LNCaP clone FGC (cell line): ENCODE data around the gene S1PR3.

Experiments used
- DNase-seq: peaks from one replicate; pipeline ENCODE4 v3.0.0-alpha.2; 2011; ENCODE audit warnings: low read depth
- H3K4me3 ChIP-seq: 2 replicates; pipeline ENCODE4 v1.5.1; 2011; ENCODE audit warnings: mild to moderate bottlenecking, low read depth, low read length, control low read depth
- TF ChIP-seq, protein P1 (sequence below): IDR thresholded peaks from 2 replicates; pipeline ENCODE4 v1.5.1; 2012; ENCODE audit warnings: mild to moderate bottlenecking; ENCODE audit not compliant: control insufficient read depth, insufficient read depth; ENCODE audit errors: extremely low read depth

The S1PR3 gene

DNA sequence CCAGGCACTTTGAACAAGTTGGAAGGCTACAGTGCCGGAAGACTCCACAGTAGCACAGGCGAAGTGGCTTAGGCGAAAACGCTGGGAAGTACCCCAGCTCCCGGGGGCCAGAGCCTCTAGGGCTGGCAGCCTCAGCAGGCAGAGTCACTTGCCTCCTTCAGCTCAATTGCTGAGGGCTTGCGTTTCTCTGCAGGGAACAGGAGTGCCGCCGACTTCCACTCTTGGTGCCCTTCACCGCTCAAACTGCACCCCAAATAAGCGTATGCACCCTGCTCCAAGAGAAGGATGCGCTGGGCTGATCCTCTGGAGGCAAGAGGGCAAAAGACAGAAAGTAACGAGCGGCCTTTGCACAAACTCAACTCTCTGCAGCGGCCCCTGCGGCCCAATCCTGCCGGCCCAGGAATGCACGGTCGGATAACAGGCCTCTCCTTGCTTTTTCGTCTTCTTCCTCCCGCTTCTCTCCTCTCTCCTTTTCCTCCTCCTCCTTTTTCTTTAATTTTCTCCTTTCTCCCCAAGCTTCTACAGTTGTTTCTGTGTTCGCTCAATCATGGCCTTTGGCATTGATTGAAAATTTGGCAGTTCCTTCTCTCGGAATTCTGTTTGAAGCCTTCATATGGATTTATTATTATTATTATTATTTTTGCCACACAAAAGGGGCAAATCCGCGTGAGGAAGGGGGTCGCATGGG lies 1.1 kb upstream of the S1PR3 start:
- TF ChIP-seq, protein P1, sequence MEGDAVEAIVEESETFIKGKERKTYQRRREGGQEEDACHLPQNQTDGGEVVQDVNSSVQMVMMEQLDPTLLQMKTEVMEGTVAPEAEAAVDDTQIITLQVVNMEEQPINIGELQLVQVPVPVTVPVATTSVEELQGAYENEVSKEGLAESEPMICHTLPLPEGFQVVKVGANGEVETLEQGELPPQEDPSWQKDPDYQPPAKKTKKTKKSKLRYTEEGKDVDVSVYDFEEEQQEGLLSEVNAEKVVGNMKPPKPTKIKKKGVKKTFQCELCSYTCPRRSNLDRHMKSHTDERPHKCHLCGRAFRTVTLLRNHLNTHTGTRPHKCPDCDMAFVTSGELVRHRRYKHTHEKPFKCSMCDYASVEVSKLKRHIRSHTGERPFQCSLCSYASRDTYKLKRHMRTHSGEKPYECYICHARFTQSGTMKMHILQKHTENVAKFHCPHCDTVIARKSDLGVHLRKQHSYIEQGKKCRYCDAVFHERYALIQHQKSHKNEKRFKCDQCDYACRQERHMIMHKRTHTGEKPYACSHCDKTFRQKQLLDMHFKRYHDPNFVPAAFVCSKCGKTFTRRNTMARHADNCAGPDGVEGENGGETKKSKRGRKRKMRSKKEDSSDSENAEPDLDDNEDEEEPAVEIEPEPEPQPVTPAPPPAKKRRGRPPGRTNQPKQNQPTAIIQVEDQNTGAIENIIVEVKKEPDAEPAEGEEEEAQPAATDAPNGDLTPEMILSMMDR = no peak
- H3K4me3 ChIP-seq = no peak overlapping the region
- DNase-seq = no peak

DNA sequence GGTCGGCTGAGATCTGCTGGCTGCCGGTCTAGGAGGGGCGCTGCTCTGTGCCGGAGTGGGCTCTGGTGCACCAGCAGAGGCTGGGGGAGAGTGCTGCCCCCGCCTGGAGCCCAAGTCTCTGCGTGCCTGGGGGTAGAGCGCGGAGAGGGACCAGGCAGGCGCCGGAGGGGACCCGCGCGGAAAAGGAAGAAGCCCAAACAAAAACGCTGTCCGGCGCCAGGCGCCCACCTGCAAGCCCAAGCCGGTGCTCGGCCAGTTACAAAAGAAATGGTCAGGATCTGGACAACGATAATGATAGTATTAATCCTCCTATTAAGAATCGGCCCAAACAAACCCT lies 571 bp upstream of the S1PR3 start:
- DNase-seq = no peak
- TF ChIP-seq, protein P1 = 0 out of 2 replicates have a peak, but pooled peaks have one; percentile 1
- no peak overlapping the region for H3K4me3 ChIP-seq

DNA sequence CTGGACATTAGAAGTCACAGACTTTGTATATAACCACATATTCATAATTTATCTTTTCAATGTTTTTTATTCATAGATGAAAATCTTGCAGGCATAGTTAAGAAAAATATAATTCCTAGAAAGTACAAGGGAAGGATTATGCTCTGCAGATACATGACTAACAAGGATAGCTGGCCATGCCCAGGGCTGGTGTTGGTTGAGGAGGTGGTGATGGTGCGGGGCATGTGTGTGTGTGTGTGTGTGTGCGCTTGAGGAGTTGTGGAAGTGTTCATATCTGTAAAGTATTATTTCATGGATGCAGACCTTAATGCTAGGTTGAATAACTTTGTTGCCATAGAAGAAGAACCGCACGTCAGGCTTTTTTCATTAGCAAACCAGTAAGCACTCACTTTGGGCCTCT lies 1.3 kb downstream of the S1PR3 start:
- TF ChIP-seq, protein P1 = no peak
- no peak for DNase-seq
- H3K4me3 ChIP-seq = peak overlapping the region; percentile 58; the same call in 1 of the 2 replicates

DNA sequence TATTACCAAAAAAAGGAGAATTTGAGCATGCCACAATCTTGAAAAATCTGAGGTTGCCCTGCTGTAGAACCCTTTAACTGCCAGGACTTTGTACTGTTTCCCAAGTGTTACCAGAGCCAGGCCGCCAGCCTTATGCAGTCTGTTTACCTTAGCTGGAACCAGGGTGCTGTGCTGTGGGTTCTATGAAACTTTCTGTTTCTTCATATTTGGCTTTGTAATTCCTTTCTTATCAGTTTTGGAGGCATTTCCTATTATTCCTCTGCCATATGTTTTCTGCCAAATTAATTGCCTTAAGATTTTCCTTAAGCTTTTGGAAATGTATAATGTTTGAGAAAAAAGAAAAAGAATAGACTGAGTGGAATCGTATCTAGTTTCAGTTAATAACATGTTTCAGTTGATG lies 2.1 kb downstream of the S1PR3 start:
- no peak for DNase-seq
- H3K4me3 ChIP-seq = no peak overlapping the region
- TF ChIP-seq, protein P1 = no peak

DNA sequence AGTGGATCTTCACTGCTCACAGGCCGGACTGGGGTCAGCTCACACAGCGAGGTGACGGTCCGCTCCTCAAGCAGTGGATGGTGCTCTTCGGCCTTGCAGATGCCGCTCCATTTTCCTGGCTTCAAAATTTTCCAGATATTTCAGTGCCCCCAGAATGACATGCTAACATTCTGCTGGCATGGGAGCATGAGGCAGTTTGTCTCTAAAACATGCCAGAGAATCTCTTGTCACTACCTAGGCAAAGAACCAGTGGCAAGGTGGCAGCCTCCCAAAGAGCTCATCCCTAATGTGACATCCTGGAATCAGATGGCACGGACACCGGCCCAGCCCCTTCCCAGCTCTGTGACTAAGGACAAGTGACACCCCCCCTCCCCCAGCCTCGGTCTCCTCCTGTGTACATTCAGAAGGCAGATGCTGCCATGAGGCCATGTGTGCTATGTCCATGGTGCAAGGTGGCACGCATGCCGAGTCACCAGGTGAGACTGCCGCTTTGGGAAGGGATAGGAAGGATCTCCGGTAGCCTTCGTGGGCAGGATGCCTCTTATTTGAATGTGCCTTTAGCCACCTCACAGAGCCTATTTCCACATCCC lies 2.7 kb downstream of the S1PR3 start:
- DNase-seq = no peak
- TF ChIP-seq, protein P1 = no peak
- H3K4me3 ChIP-seq = no peak overlapping the region

DNA sequence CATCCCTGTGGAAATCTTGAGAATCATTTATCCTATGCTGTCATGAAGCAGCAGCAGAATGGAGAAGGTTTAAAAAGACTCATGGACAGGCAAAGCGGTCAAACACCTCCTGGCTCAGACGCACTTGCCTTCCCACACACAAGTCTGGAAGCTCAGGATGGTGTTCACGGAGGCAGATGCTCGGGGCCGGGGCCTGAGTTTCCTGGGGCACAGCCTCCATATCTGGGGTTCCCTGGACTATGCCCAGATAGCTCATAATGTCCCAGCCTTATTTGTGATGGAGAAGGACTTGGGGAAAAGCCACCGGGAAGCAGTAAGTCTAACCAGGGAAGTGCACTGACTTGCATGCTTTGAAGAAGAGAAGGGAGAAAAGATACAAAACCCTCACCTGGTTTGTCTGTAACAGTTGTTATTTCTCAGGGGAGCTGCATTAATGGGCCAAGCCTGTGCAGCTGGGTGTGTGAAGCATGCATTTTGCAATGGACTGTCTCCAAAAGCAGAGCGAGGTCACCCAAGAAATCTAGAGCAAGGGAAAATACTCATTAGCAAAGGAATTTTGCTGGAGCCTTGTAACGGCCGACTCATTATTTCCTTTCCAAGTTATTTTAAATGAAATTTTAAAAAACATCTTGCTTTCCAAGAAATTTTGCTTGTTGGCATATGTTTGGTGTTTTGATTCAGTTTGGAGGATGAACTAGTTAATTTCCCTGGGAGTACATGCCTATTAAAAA lies 3.4 kb downstream of the S1PR3 start:
- DNase-seq = no peak
- no peak overlapping the region for H3K4me3 ChIP-seq
- TF ChIP-seq, protein P1 = no peak
